Activated T-helper 17 cell treated with anti-CD3 and anti-CD28 coated beads, Interleukin-2, amount 50 U/mL, for 72 hours (primary cell): ENCODE measurements around the gene TLCD5. TPM values are rescaled to one million over a fixed set of nuclear protein-coding genes. Genes with fewer than 3 reads are reported as not detected.

Source experiments
- ATAC-seq: fragments of 150-1000 bp; cut with Tn5 transposase; replicated peaks from 2 replicates; pipeline ENCODE4 v1.10.0; 2021; ENCODE audit warnings: mild to moderate bottlenecking, moderate library complexity
- H3K27ac Mint-ChIP-seq: one replicate; pipeline ENCODE4 v1.8.0; 2022; ENCODE audit warnings: mixed read lengths
- H3K27me3 Mint-ChIP-seq: one replicate; pipeline ENCODE4 v1.8.0; 2022; ENCODE audit warnings: mixed read lengths
- H3K36me3 Mint-ChIP-seq: one replicate; pipeline ENCODE4 v1.8.0; 2022; ENCODE audit warnings: low read depth, mild to moderate bottlenecking, mixed read lengths
- H3K4me1 Mint-ChIP-seq: one replicate; pipeline ENCODE4 v1.8.0; 2022; ENCODE audit warnings: mixed read lengths
- H3K4me3 Mint-ChIP-seq: one replicate; pipeline ENCODE4 v1.8.0; 2022; ENCODE audit warnings: mild to moderate bottlenecking, mixed read lengths
- H3K9me3 Mint-ChIP-seq: one replicate; pipeline ENCODE4 v1.8.0; 2022; ENCODE audit warnings: mixed read lengths
- total RNA-seq, 2 donors: library from RNA; stranded (reverse); gene quantifications; one replicate each; pipeline ENCODE4 v1.2.3, GENCODE V29; 2022

Gene TLCD5
- total RNA-seq, 2 donors from 2014 or later = 0.13 to 1.2 TPM

- H3K27ac Mint-ChIP-seq = no peak overlapping the region
- H3K36me3 Mint-ChIP-seq = no peaks in the 10 kb centered on the region
- no peaks in the 10 kb centered on the region for H3K4me1 Mint-ChIP-seq
- peaks cover 49% of the 10 kb centered on the region for H3K27me3 Mint-ChIP-seq
- no peak overlapping the region for H3K4me3 Mint-ChIP-seq
- ATAC-seq = no peak
- H3K9me3 Mint-ChIP-seq = no peaks in the 10 kb centered on the region
These were observed 26.6 kb upstream of the TLCD5 start for GRCh38 chr11:120298461-120298860.

GRCh38 chr11:120302001-120302805 lies 22.9 kb upstream of the TLCD5 start:
- no peak for ATAC-seq
- Mint-ChIP-seq H3K27ac (no peak overlapping the region), H3K9me3 (no peaks in the 10 kb centered on the region), H3K4me1 (no peaks in the 10 kb centered on the region), H3K36me3 (no peaks in the 10 kb centered on the region), H3K4me3 (no peak overlapping the region), H3K27me3 (peaks cover 28% of the 10 kb centered on the region)

- Mint-ChIP-seq H3K4me1 (no peaks in the 10 kb centered on the region), H3K27ac (no peak overlapping the region), H3K9me3 (no peaks in the 10 kb centered on the region), H3K27me3 (peaks cover 24% of the 10 kb centered on the region), H3K36me3 (no peaks in the 10 kb centered on the region), H3K4me3 (no peak overlapping the region)
- ATAC-seq = peak; percentile 87
These were observed 22.0 kb upstream of the TLCD5 start for GRCh38 chr11:120303004-120303637.

- Mint-ChIP-seq H3K9me3 (no peaks in the 10 kb centered on the region), H3K4me1 (no peaks in the 10 kb centered on the region), H3K4me3 (no peak overlapping the region), H3K27ac (no peak overlapping the region), H3K27me3 (peaks cover 21% of the 10 kb centered on the region), H3K36me3 (no peaks in the 10 kb centered on the region)
- ATAC-seq = no peak
These were observed 20.6 kb upstream of the TLCD5 start for GRCh38 chr11:120304526-120304925.

- Mint-ChIP-seq H3K4me3 (no peak overlapping the region), H3K4me1 (no peaks in the 10 kb centered on the region), H3K27ac (no peak overlapping the region), H3K9me3 (no peaks in the 10 kb centered on the region), H3K36me3 (no peaks in the 10 kb centered on the region), H3K27me3 (peaks cover 17% of the 10 kb centered on the region)
- no peak for ATAC-seq
These were observed 19.8 kb upstream of the TLCD5 start for GRCh38 chr11:120305286-120305685.

- no peaks in the 10 kb centered on the region for H3K36me3 Mint-ChIP-seq
- no peaks in the 10 kb centered on the region for H3K9me3 Mint-ChIP-seq
- ATAC-seq = no peak
- H3K27me3 Mint-ChIP-seq = peaks cover 17% of the 10 kb centered on the region
- H3K27ac Mint-ChIP-seq = no peak overlapping the region
- no peaks in the 10 kb centered on the region for H3K4me1 Mint-ChIP-seq
- no peak overlapping the region for H3K4me3 Mint-ChIP-seq
These were observed 18.4 kb upstream of the TLCD5 start for GRCh38 chr11:120306519-120307242.

GRCh38 chr11:120307476-120307875 lies 17.6 kb upstream of the TLCD5 start:
- no peak overlapping the region for H3K4me3 Mint-ChIP-seq
- no peaks in the 10 kb centered on the region for H3K36me3 Mint-ChIP-seq
- H3K9me3 Mint-ChIP-seq = no peaks in the 10 kb centered on the region
- no peaks in the 10 kb centered on the region for H3K4me1 Mint-ChIP-seq
- ATAC-seq = no peak
- H3K27me3 Mint-ChIP-seq = peaks cover 12% of the 10 kb centered on the region
- H3K27ac Mint-ChIP-seq = no peak overlapping the region

GRCh38 chr11:120308081-120308480 lies 17.0 kb upstream of the TLCD5 start:
- Mint-ChIP-seq H3K27me3 (peaks cover 16% of the 10 kb centered on the region), H3K27ac (no peak overlapping the region), H3K36me3 (no peaks in the 10 kb centered on the region), H3K4me3 (no peak overlapping the region), H3K9me3 (no peaks in the 10 kb centered on the region), H3K4me1 (no peaks in the 10 kb centered on the region)
- ATAC-seq = no peak

GRCh38 chr11:120310870-120311269 lies 14.2 kb upstream of the TLCD5 start:
- no peak overlapping the region for H3K27ac Mint-ChIP-seq
- H3K4me1 Mint-ChIP-seq = no peaks in the 10 kb centered on the region
- ATAC-seq = no peak
- no peak overlapping the region for H3K4me3 Mint-ChIP-seq
- H3K9me3 Mint-ChIP-seq = no peaks in the 10 kb centered on the region
- no peaks in the 10 kb centered on the region for H3K36me3 Mint-ChIP-seq
- H3K27me3 Mint-ChIP-seq = peaks cover 7% of the 10 kb centered on the region

GRCh38 chr11:120314861-120315260 lies 10.2 kb upstream of the TLCD5 start:
- ATAC-seq = no peak
- Mint-ChIP-seq H3K4me1 (no peaks in the 10 kb centered on the region), H3K27me3 (peaks cover 22% of the 10 kb centered on the region), H3K36me3 (no peaks in the 10 kb centered on the region), H3K9me3 (no peaks in the 10 kb centered on the region), H3K4me3 (no peak overlapping the region), H3K27ac (no peak overlapping the region)

- Mint-ChIP-seq H3K4me1 (no peaks in the 10 kb centered on the region), H3K4me3 (no peak overlapping the region), H3K27me3 (peaks cover 26% of the 10 kb centered on the region), H3K9me3 (no peaks in the 10 kb centered on the region), H3K36me3 (no peaks in the 10 kb centered on the region), H3K27ac (no peak overlapping the region)
- ATAC-seq = no peak
These were observed 8.0 kb upstream of the TLCD5 start for GRCh38 chr11:120316880-120317688.

- ATAC-seq = no peak
- Mint-ChIP-seq H3K27me3 (peaks cover 22% of the 10 kb centered on the region), H3K27ac (no peak overlapping the region), H3K4me1 (no peaks in the 10 kb centered on the region), H3K4me3 (no peak overlapping the region), H3K9me3 (no peaks in the 10 kb centered on the region), H3K36me3 (no peaks in the 10 kb centered on the region)
These were observed 7.2 kb upstream of the TLCD5 start for GRCh38 chr11:120317689-120318480.

GRCh38 chr11:120318906-120319305 lies 6.2 kb upstream of the TLCD5 start:
- Mint-ChIP-seq H3K27ac (no peak overlapping the region), H3K4me1 (no peaks in the 10 kb centered on the region), H3K36me3 (no peaks in the 10 kb centered on the region), H3K27me3 (peaks cover 22% of the 10 kb centered on the region), H3K9me3 (no peaks in the 10 kb centered on the region), H3K4me3 (no peak overlapping the region)
- ATAC-seq = no peak
